Measurements from ENCODE around the gene RCC1. TPM values are rescaled to one million over a fixed set of nuclear protein-coding genes. Genes with fewer than 3 reads are reported as not detected.

Gene RCC1, protein sequence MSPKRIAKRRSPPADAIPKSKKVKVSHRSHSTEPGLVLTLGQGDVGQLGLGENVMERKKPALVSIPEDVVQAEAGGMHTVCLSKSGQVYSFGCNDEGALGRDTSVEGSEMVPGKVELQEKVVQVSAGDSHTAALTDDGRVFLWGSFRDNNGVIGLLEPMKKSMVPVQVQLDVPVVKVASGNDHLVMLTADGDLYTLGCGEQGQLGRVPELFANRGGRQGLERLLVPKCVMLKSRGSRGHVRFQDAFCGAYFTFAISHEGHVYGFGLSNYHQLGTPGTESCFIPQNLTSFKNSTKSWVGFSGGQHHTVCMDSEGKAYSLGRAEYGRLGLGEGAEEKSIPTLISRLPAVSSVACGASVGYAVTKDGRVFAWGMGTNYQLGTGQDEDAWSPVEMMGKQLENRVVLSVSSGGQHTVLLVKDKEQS
- total RNA-seq, result 10 to 100 TPM in 2 of 4 donors, 1 to 10 TPM in 2; 6.1 to 24.5 (median 13.7) TPM

DNA sequence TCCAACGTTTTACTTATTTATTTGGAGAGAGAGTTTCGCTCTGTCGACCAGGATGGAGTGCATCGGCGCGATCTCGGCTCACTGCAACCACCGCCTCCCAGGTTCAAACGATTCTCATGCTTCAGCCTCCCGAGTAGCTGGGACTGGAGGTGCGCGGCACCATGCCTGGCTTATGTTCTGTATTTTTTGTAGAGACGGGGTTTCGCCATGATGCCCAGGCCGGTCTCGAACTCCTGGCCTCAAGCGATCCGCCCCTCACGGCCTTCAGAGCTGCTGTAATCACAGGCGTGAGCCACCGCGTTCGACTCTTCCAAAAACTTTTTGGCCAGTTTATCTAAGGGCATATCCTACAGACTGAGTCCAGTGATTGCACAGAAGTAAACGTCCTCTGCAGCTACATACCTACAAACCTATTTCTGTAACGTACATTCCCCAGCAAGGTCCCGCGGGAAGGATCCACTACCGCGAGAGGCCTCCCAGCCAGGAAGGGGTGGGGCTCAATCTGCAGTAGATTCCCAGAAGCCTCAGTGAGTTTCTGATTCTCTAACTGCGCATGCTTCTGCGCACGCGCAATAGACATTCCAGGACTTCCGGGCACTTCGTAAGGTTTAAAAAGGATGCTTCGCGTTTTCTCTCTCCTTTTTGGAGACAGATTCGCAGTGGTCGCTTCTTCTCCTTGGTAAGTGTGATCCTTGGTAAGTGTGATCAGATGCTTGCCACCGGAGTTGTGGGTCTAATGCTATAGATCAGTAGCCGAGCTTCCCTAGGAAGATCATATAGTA lies at the start of gene RCC1:
Gene RCC1, plus strand, starts transcription at position 638 of the 782 bp plus-strand sequence. CDS start 23,824 bp downstream, outside the sequence.
- Histone ChIP-seq H3K4me3 (peak within 1 kb of the TSS; percentile 67 to 83 (median 75)), H3K27ac (peak within 1 kb of the TSS; percentile 78 to 93 (median 86)), H3K36me3 (peaks cover 0 to 27% of the 10 kb centered on the region in 2 donors), H3K9me3 (no peaks in the 10 kb centered on the region), H3K4me1 (peaks cover 41 to 48% of the 10 kb centered on the region in 2 donors), H3K27me3 (no peaks in the 10 kb centered on the region)
- ATAC-seq (peak; percentile 96 to 97), DNase-seq (peak; percentile 96 to 98)
- intact Hi-C loops (cut with DNase I; ENCODE audit: low total_unique reads) (loop anchor here (2.0 to 5.0 kb wide), 3 partner anchors 47 to 258 kb away; partner anchors contain the start of genes TAF12 and TRNAU1AP), in situ Hi-C loops (cut with MboI; ENCODE audit: low sequenced_read_pairs in 4 of 4) (loop anchor here in 3 of 4 donors (5.0 to 25.0 kb wide), 4 partner anchors 47 to 382 kb away; partner anchors contain the start of gene TRNAU1AP (in 1 of the 3))
- TF ChIP-seq, protein P1, sequence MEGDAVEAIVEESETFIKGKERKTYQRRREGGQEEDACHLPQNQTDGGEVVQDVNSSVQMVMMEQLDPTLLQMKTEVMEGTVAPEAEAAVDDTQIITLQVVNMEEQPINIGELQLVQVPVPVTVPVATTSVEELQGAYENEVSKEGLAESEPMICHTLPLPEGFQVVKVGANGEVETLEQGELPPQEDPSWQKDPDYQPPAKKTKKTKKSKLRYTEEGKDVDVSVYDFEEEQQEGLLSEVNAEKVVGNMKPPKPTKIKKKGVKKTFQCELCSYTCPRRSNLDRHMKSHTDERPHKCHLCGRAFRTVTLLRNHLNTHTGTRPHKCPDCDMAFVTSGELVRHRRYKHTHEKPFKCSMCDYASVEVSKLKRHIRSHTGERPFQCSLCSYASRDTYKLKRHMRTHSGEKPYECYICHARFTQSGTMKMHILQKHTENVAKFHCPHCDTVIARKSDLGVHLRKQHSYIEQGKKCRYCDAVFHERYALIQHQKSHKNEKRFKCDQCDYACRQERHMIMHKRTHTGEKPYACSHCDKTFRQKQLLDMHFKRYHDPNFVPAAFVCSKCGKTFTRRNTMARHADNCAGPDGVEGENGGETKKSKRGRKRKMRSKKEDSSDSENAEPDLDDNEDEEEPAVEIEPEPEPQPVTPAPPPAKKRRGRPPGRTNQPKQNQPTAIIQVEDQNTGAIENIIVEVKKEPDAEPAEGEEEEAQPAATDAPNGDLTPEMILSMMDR (IDR thresholded peaks at IDR 0.05 in 4 of 5, conservative IDR thresholded peaks at IDR 0.05 in 1 of 5), result no peak
- TF ChIP-seq POLR2A (IDR thresholded peaks at IDR 0.05), result peak; percentile 90 to 94

DNA sequence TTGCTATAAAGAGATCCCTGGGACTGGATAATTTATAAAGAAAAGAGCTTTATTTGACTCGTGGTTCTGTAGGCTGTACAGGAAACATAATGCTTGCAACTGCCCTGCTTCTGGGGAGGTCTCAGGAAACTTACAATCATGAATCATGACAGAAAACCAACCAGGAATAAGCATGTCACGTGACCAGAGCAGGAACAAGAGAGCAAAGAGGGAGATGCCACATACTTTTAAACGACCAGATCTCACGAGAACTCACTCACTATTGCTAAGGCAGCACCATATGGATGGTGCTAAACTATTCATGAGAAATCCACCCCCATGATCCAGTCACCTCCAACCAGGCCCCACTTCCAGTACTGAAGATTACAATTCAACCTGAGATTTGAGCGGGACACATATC lies 49.8 kb upstream of the RCC1 start:
- no peak for ATAC-seq
- Histone ChIP-seq H3K4me3 (no peak overlapping the region), H3K4me1 (peaks cover 2 to 21% of the 10 kb centered on the region in 2 donors), H3K27me3 (no peaks in the 10 kb centered on the region), H3K27ac (peak overlapping the region in 3 of 4 donors; percentile 5 to 29 (median 21)), H3K9me3 (no peaks in the 10 kb centered on the region), H3K36me3 (peaks cover 0 to 15% of the 10 kb centered on the region in 2 donors)
- no peak for TF ChIP-seq POLR2A (IDR thresholded peaks at IDR 0.05)
- TF ChIP-seq, protein P1 (IDR thresholded peaks at IDR 0.05 in 4 of 5, conservative IDR thresholded peaks at IDR 0.05 in 1 of 5), result no peak
- in situ Hi-C loops (cut with MboI; ENCODE audit: low sequenced_read_pairs in 4 of 4) (no loop called here), intact Hi-C loops (cut with DNase I; ENCODE audit: low total_unique reads) (no loop called here)
- no peak for DNase-seq

- ATAC-seq (no peak), DNase-seq (no peak)
- Histone ChIP-seq H3K4me3 (no peak overlapping the region), H3K9me3 (no peaks in the 10 kb centered on the region), H3K36me3 (peaks cover 0 to 24% of the 10 kb centered on the region in 2 donors), H3K27me3 (no peaks in the 10 kb centered on the region), H3K4me1 (peaks cover 2 to 21% of the 10 kb centered on the region in 2 donors), H3K27ac (peak overlapping the region in 1 of 4 donors; percentile 64)
- intact Hi-C loops (cut with DNase I; ENCODE audit: low total_unique reads), result no loop called here
- in situ Hi-C loops (cut with MboI; ENCODE audit: low sequenced_read_pairs in 4 of 4), result no loop called here
- TF ChIP-seq, protein P1 (IDR thresholded peaks at IDR 0.05 in 4 of 5, conservative IDR thresholded peaks at IDR 0.05 in 1 of 5), result no peak
- no peak for TF ChIP-seq POLR2A (IDR thresholded peaks at IDR 0.05)
Observed at GRCh38 chr1:28457678-28458077, 48.2 kb upstream of the RCC1 start.

DNA sequence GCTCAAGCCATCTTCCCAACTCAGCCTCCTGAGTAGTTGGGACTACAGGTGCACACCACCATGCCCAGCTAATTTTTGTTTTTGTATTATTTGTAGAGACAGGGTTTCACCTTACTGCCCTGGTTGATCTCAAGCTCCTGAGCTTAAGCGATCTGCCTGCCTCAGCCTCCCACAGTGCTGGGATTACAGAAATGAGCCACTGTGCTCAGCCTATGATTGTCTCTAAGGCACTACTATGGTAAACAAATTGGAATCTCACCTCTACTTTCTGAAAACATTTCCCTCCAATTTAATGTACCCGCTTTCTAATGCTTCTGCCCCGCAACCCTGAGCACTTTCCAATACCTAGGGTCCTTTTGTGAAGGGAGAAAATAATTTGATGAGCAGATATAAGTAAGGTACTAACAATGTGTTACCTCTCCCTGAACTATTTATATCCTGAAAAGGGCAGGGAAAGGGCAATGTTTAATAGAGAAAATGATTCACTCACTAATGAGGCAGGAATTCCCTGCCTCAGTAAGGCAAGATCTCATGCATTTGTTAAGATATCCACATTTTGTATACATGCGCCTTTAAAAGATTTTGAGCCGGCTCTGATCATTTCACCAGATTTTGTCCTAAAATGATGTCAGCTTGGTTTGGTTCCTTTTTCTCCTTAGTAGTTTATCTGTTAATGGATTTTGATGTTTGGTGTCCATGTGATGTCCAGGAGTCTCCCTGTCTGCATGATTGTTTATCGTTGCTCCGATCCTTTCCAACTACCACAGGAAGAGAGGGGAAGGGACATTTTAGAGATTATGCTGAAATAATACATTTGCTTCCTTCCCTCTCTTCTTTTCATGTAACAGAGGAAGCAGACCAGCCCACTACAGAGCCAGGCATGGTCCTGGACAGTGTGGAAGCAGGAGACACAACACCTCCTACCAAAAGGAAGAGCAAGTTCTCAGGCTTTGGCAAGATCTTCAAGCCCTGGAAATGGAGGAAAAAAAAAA lies 47.3 kb upstream of the RCC1 start:
- intact Hi-C loops (cut with DNase I; ENCODE audit: low total_unique reads) (no loop called here), in situ Hi-C loops (cut with MboI; ENCODE audit: low sequenced_read_pairs in 4 of 4) (no loop called here)
- H3K4me1 ChIP-seq, result peaks cover 2 to 21% of the 10 kb centered on the region in 2 donors
- TF ChIP-seq POLR2A (IDR thresholded peaks at IDR 0.05), result no peak
- H3K9me3 ChIP-seq, result no peaks in the 10 kb centered on the region
- H3K36me3 ChIP-seq, result peaks cover 0 to 29% of the 10 kb centered on the region in 2 donors
- no peak overlapping the region for H3K4me3 ChIP-seq
- H3K27me3 ChIP-seq, result no peaks in the 10 kb centered on the region
- H3K27ac ChIP-seq, result peak overlapping the region in 3 of 4 donors; percentile 16 to 64 (median 51)
- no peak for DNase-seq
- ATAC-seq, result no peak
